K562 (cell line): ENCODE results near the gene NECAB3. TPM values are rescaled to one million over a fixed set of nuclear protein-coding genes. Genes with fewer than 3 reads are reported as not detected.
A peak's percentile ranks its signal among the peaks of the same experiment; 100 is the strongest.

Source experiments
- C11orf30 ChIP-seq: fragments of 450-650 bp; IDR thresholded peaks from 2 replicates; pipeline ENCODE4 v1.6.1; 2016; ENCODE audit warnings: low read depth, mild to moderate bottlenecking
- CBFA2T3 ChIP-seq: fragments of 450-650 bp; IDR thresholded peaks from 2 replicates; pipeline ENCODE4 v1.6.1; 2017
- CHD2 ChIP-seq: IDR thresholded peaks from 2 replicates; pipeline ENCODE4 v1.6.1; 2011; ENCODE audit warnings: low read depth, low read length
- FOXA3 ChIP-seq, 2 experiments: fragments of 450-650 bp in 1 of 2; sonication (generic) in 1 of 2; formaldehyde crosslinking; IDR thresholded peaks in 1 of 2; conservative IDR thresholded peaks in 1 of 2; 2 replicates each; pipeline versions ENCODE4 v1.4.0 to v1.8.0; 2020 to 2022; ENCODE audit warnings: mild to moderate bottlenecking in 2 of 2, missing genetic modification reagents in 1 of 2
- HINFP ChIP-seq: fragments of 450-650 bp; conservative IDR thresholded peaks from 2 replicates; pipeline ENCODE4 v1.6.1; 2016; ENCODE audit warnings: missing genetic modification characterization, low read depth, mild to moderate bottlenecking, control low read depth, missing compliant biosample characterization
- HOXB6 ChIP-seq: fragments of 250-450 bp; sonication (Bioruptor Pico); IDR thresholded peaks from 2 replicates; pipeline ENCODE4 v1.5.1; 2022; ENCODE audit warnings: mild to moderate bottlenecking, borderline replicate concordance
- ILK ChIP-seq: fragments of 450-650 bp; IDR thresholded peaks from 2 replicates; pipeline ENCODE4 v1.6.1; 2016; ENCODE audit warnings: missing genetic modification characterization, low read depth, mild to moderate bottlenecking, missing compliant biosample characterization, moderate library complexity, borderline replicate concordance
- MCM5 ChIP-seq: fragments of 450-650 bp; IDR thresholded peaks from 2 replicates; pipeline ENCODE4 v1.6.1; 2016; ENCODE audit warnings: low read depth
- NELFE ChIP-seq: IDR thresholded peaks from 2 replicates; pipeline ENCODE4 v1.6.1; 2011; ENCODE audit warnings: mild to moderate bottlenecking; ENCODE audit not compliant: insufficient read depth, insufficient read length
- NFRKB ChIP-seq: fragments of 450-650 bp; IDR thresholded peaks from 2 replicates; pipeline ENCODE4 v1.6.1; 2016; ENCODE audit warnings: low read depth
- NRF1 ChIP-seq, 2 experiments: fragments of 450-650 bp; IDR thresholded peaks in 1 of 2; conservative IDR thresholded peaks in 1 of 2; 2 replicates each; pipeline ENCODE4 v1.6.1; 2014; ENCODE audit warnings: mild to moderate bottlenecking in 2 of 2
- PKNOX1 ChIP-seq: fragments of 450-650 bp; IDR thresholded peaks from 2 replicates; pipeline ENCODE4 v1.6.1; 2016
- SAFB ChIP-seq: fragments of 200-400 bp; formaldehyde crosslinking; IDR thresholded peaks from 2 replicates; pipeline ENCODE4 v1.6.1; 2017; ENCODE audit warnings: low read depth, low read length, borderline replicate concordance
- SIN3B ChIP-seq: fragments of 450-650 bp; IDR thresholded peaks from 2 replicates; pipeline ENCODE4 v1.6.1; 2017; ENCODE audit warnings: low read depth, mild to moderate bottlenecking, moderate library complexity
- ZKSCAN3 ChIP-seq: fragments of 250-450 bp; sonication (Bioruptor Pico); IDR thresholded peaks from 2 replicates; pipeline ENCODE4 v1.4.0; 2020
- ZNF165 ChIP-seq: fragments of 250-450 bp; sonication (Bioruptor Pico); IDR thresholded peaks from 2 replicates; pipeline ENCODE4 v1.4.0; 2020; ENCODE audit warnings: borderline replicate concordance
- ZNF408 ChIP-seq: fragments of 250-450 bp; sonication (Bioruptor Pico); IDR thresholded peaks from 2 replicates; pipeline ENCODE4 v1.4.0; 2020; ENCODE audit warnings: low read depth, mild to moderate bottlenecking, moderate library complexity
- ZNF431 ChIP-seq: sonication (generic); formaldehyde crosslinking; IDR thresholded peaks from 2 replicates; pipeline ENCODE4 v1.8.0; 2022; ENCODE audit warnings: mild to moderate bottlenecking, missing genetic modification reagents
- ZNF780A ChIP-seq: fragments of 250-450 bp; sonication (Bioruptor Pico); IDR thresholded peaks from 2 replicates; pipeline ENCODE4 v1.5.0; 2021; ENCODE audit warnings: mild to moderate bottlenecking
- ZSCAN32 ChIP-seq: fragments of 450-650 bp; formaldehyde crosslinking; IDR thresholded peaks from 2 replicates; pipeline ENCODE4 v1.4.0; 2020; ENCODE audit warnings: mild to moderate bottlenecking, moderate library complexity
- polyA plus RNA-seq, 8 experiments: library from polyadenylated mRNA; depleted of rRNA in 4 of 8; stranded (reverse) in 5 of 8; unstranded in 3 of 8; fragments of >200 nt; fragmentation: Nextera tagmentation in 2 of 8; fragmentation: Illumina TruSeq in 1 of 8; extraction: Ambion mirVana in 2 of 8; extraction: Trizol in 1 of 8; gene quantifications; 2 replicates each; pipeline versions ENCODE4 v1.2.1 to v1.2.3, GENCODE V29; 2011 to 2014; ENCODE audit warnings: inconsistent platforms in 1 of 8, missing spikeins in 1 of 8
- total RNA-seq, 7 experiments: library from RNA; depleted of rRNA in 6 of 7; stranded (reverse); fragments of >200 nt in 6 of 7; fragmentation: Illumina TruSeq in 2 of 7; extraction: Trizol in 2 of 7; gene quantifications; 2 replicates each; pipeline versions ENCODE4 v1.2.1 to v1.2.3, GENCODE V29; 2011 to 2021; ENCODE audit warnings: low replicate concordance in 1 of 7
- TF ChIP-seq, protein P1 (sequence below): fragments of 450-650 bp; formaldehyde crosslinking; IDR thresholded peaks from 2 replicates; pipeline ENCODE4 v1.4.0; 2020; ENCODE audit warnings: mild to moderate bottlenecking
- TF ChIP-seq, protein P2 (sequence below): sonication (generic); formaldehyde crosslinking; IDR thresholded peaks from 2 replicates; pipeline ENCODE4 v1.8.0; 2022; ENCODE audit warnings: missing genetic modification reagents, mild to moderate bottlenecking, borderline replicate concordance
- TF ChIP-seq, protein P3 (sequence below): IDR thresholded peaks from 2 replicates; pipeline ENCODE4 v1.6.1; 2011; ENCODE audit warnings: borderline replicate concordance, low read depth, mild to moderate bottlenecking, moderate library complexity, low read length; ENCODE audit not compliant: insufficient read depth, poor library complexity, severe bottlenecking

The NECAB3 gene
- total and polyA plus RNA-seq, 9 of the 15 experiments (the other 6 are each of a cell fraction or from before 2014, with no cell fraction given): 0.94 to 63.3 (median 31.5) TPM

- TF ChIP-seq ILK (no peak), CHD2 (peak; percentile 90), SAFB (peak; percentile 74), HINFP (tag) (no peak), ZNF431 (CRISPR knock-in tag) (no peak), PKNOX1 (peak; percentile 100), ZKSCAN3 (no peak), SIN3B (peak; percentile 68; the same call in 1 of the 2 replicates), HOXB6 (CRISPR knock-in tag) (no peak), ZNF165 (CRISPR knock-in tag) (no peak), C11orf30 (peak; percentile 79), ZNF408 (CRISPR knock-in tag) (no peak), NRF1 (conservative IDR thresholded peaks at IDR 0.05 in 1 of 2, IDR thresholded peaks at IDR 0.05 in 1 of 2) (peak; percentile 91 to 93), ZNF780A (no peak), FOXA3 (CRISPR knock-in tag; conservative IDR thresholded peaks at IDR 0.05 in 1 of 2, IDR thresholded peaks at IDR 0.05 in 1 of 2) (0 out of 4 replicates have a peak, but pooled peaks of 1 of the 2 experiments have one; percentile 48), NELFE (no peak), ZSCAN32 (CRISPR knock-in tag) (no peak), MCM5 (no peak), CBFA2T3 (no peak), NFRKB (no peak)
- TF ChIP-seq, protein P1, sequence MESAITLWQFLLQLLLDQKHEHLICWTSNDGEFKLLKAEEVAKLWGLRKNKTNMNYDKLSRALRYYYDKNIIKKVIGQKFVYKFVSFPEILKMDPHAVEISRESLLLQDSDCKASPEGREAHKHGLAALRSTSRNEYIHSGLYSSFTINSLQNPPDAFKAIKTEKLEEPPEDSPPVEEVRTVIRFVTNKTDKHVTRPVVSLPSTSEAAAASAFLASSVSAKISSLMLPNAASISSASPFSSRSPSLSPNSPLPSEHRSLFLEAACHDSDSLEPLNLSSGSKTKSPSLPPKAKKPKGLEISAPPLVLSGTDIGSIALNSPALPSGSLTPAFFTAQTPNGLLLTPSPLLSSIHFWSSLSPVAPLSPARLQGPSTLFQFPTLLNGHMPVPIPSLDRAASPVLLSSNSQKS (CRISPR knock-in tag): no peak
- TF ChIP-seq, protein P2, sequence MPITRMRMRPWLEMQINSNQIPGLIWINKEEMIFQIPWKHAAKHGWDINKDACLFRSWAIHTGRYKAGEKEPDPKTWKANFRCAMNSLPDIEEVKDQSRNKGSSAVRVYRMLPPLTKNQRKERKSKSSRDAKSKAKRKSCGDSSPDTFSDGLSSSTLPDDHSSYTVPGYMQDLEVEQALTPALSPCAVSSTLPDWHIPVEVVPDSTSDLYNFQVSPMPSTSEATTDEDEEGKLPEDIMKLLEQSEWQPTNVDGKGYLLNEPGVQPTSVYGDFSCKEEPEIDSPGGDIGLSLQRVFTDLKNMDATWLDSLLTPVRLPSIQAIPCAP (CRISPR knock-in tag): no peak
- TF ChIP-seq, protein P3, sequence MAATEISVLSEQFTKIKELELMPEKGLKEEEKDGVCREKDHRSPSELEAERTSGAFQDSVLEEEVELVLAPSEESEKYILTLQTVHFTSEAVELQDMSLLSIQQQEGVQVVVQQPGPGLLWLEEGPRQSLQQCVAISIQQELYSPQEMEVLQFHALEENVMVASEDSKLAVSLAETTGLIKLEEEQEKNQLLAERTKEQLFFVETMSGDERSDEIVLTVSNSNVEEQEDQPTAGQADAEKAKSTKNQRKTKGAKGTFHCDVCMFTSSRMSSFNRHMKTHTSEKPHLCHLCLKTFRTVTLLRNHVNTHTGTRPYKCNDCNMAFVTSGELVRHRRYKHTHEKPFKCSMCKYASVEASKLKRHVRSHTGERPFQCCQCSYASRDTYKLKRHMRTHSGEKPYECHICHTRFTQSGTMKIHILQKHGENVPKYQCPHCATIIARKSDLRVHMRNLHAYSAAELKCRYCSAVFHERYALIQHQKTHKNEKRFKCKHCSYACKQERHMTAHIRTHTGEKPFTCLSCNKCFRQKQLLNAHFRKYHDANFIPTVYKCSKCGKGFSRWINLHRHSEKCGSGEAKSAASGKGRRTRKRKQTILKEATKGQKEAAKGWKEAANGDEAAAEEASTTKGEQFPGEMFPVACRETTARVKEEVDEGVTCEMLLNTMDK: no peak
These were observed 45.9 kb upstream of the NECAB3 start, which contains the start of gene PXMP4 (continued) for GRCh38 chr20:33719989-33720709.
